A549 treated with AZD9567 at 1 μM for 4 hours (cell line): ENCODE data around the gene KRT23. TPM values are rescaled to one million over a fixed set of nuclear protein-coding genes. Genes with fewer than 3 reads are reported as not detected.

ENCODE experiments used
- total RNA-seq: library from RNA; stranded (reverse); fragments of 200-300 nt; extraction: Qiagen RNA extraction; gene quantifications from 5 replicates; pipeline ENCODE4 v1.2.3, GENCODE V29; 2022; ENCODE audit not compliant: insufficient read depth

Gene KRT23
- 0.07 to 0.26 TPM (median 0.07 TPM) in 3 of 5 replicates, not detected in the others for total RNA-seq

GRCh38 chr17:40937384-40937819 is at the start of gene KRT23:
Gene KRT23 (minus strand): TSS chr17:40937646. CDS start chr17:40936603, 1,043 bp downstream.

GRCh38 chr17:40984226-40984625 is 46.8 kb upstream of the KRT23 start, which contains the start of gene KRT40:
Gene KRT40 (minus strand): TSS chr17:40984326. CDS start chr17:40984273, 53 bp downstream.

GRCh38 chr17:40966848-40967247 is 29.4 kb upstream of the KRT23 start, which contains the start of gene KRT39:
Gene KRT39 (minus strand): TSS chr17:40966948. CDS start chr17:40966856, 92 bp downstream.

GRCh38 chr17:40884708-40885512 is 52.5 kb downstream of the KRT23 start, which contains the start of gene KRT20:
Gene KRT20 (minus strand): TSS chr17:40885242. CDS start chr17:40885185, 57 bp downstream.

Other genes with a start within 250 kb of the KRT23 start
- not detected in 5 replicates for gene KRT24, start 233.9 kb downstream of the KRT23 start, total RNA-seq
- not detected in 5 replicates for gene KRT25, start 182.3 kb downstream of the KRT23 start, total RNA-seq
- gene KRT26, start 165.4 kb downstream of the KRT23 start, total RNA-seq, result not detected in 5 replicates
- gene KRT27, start 155.1 kb downstream of the KRT23 start, total RNA-seq, result 0.12 TPM in 1 of 5 replicates, not detected in the others
- gene KRT28, start 137.7 kb downstream of the KRT23 start, total RNA-seq, result not detected in 5 replicates
- 51.8 to 115 TPM (median 108 TPM) in 5 replicates for gene KRT10, start 115.0 kb downstream of the KRT23 start, total RNA-seq
- gene KRT12, start 70.4 kb downstream of the KRT23 start, total RNA-seq, result not detected in 5 replicates
- 0.23 to 0.42 TPM (median 0.35 TPM) in 4 of 5 replicates, not detected in the other for gene KRT20, start 52.4 kb downstream of the KRT23 start, total RNA-seq
- not detected in 5 replicates for gene KRT39, start 29.3 kb upstream of the KRT23 start, total RNA-seq
- not detected in 5 replicates for gene KRT40, start 46.7 kb upstream of the KRT23 start, total RNA-seq
- not detected in 5 replicates for gene KRTAP3-3, start 56.5 kb upstream of the KRT23 start, total RNA-seq
- 0.16 to 3.6 TPM (median 0.25 TPM) in 5 replicates for gene KRTAP3-2, start 62.3 kb upstream of the KRT23 start, total RNA-seq
- not detected in 5 replicates for gene KRTAP3-1, start 71.5 kb upstream of the KRT23 start, total RNA-seq
- gene KRTAP1-5, start 89.6 kb upstream of the KRT23 start, total RNA-seq, result not detected in 5 replicates
- not detected in 5 replicates for gene KRTAP1-4, start 92.5 kb upstream of the KRT23 start, total RNA-seq
- gene KRTAP1-3, start 97.2 kb upstream of the KRT23 start, total RNA-seq, result not detected in 5 replicates
- not detected in 5 replicates for gene KRTAP1-1, start 103.8 kb upstream of the KRT23 start, total RNA-seq
- not detected in 5 replicates for gene KRTAP2-1, start 109.7 kb upstream of the KRT23 start, total RNA-seq
- gene KRTAP2-2, start 117.6 kb upstream of the KRT23 start, total RNA-seq, result not detected in 5 replicates
- gene KRTAP2-3, start 122.5 kb upstream of the KRT23 start, total RNA-seq, result 0.09 to 0.19 TPM (median 0.17 TPM) in 4 of 5 replicates, not detected in the other
- not detected in 5 replicates for gene KRTAP2-4, start 128.2 kb upstream of the KRT23 start, total RNA-seq
- gene KRTAP4-7, start 146.5 kb upstream of the KRT23 start, total RNA-seq, result not detected in 5 replicates
- gene KRTAP4-8, start 160.5 kb upstream of the KRT23 start, total RNA-seq, result not detected in 5 replicates
- gene KRTAP4-16, start 164.6 kb upstream of the KRT23 start, total RNA-seq, result not detected in 5 replicates
- gene KRTAP4-9, start 167.7 kb upstream of the KRT23 start, total RNA-seq, result not detected in 5 replicates
- gene KRTAP4-11, start 180.7 kb upstream of the KRT23 start, total RNA-seq, result not detected in 5 replicates
- gene KRTAP4-12, start 186.5 kb upstream of the KRT23 start, total RNA-seq, result not detected in 5 replicates
- not detected in 5 replicates for gene KRTAP4-6, start 202.9 kb upstream of the KRT23 start, total RNA-seq
- not detected in 5 replicates for gene KRTAP4-5, start 212.2 kb upstream of the KRT23 start, total RNA-seq
- 0.07 TPM in 1 of 5 replicates, not detected in the others for gene KRTAP4-4, start 223.1 kb upstream of the KRT23 start, total RNA-seq
- gene KRTAP4-3, start 230.6 kb upstream of the KRT23 start, total RNA-seq, result not detected in 5 replicates
- not detected in 5 replicates for gene KRTAP4-2, start 240.6 kb upstream of the KRT23 start, total RNA-seq
- not detected in 5 replicates for gene KRTAP4-1, start 247.3 kb upstream of the KRT23 start, total RNA-seq